GM18505 (cell line): ENCODE measurements around the gene ATP11A.

Experiments
- ATAC-seq: cut with Tn5 transposase; IDR thresholded peaks from one replicate; pipeline ENCODE4 v1.9.1; 2021; ENCODE audit not compliant: unreplicated experiment
- POLR2A ChIP-seq: IDR thresholded peaks from 4 replicates; pipeline ENCODE4 v1.6.1; 2011; ENCODE audit warnings: borderline replicate concordance; ENCODE audit not compliant: insufficient read depth, insufficient read length; ENCODE audit errors: extremely low read depth

Gene ATP11A

DNA sequence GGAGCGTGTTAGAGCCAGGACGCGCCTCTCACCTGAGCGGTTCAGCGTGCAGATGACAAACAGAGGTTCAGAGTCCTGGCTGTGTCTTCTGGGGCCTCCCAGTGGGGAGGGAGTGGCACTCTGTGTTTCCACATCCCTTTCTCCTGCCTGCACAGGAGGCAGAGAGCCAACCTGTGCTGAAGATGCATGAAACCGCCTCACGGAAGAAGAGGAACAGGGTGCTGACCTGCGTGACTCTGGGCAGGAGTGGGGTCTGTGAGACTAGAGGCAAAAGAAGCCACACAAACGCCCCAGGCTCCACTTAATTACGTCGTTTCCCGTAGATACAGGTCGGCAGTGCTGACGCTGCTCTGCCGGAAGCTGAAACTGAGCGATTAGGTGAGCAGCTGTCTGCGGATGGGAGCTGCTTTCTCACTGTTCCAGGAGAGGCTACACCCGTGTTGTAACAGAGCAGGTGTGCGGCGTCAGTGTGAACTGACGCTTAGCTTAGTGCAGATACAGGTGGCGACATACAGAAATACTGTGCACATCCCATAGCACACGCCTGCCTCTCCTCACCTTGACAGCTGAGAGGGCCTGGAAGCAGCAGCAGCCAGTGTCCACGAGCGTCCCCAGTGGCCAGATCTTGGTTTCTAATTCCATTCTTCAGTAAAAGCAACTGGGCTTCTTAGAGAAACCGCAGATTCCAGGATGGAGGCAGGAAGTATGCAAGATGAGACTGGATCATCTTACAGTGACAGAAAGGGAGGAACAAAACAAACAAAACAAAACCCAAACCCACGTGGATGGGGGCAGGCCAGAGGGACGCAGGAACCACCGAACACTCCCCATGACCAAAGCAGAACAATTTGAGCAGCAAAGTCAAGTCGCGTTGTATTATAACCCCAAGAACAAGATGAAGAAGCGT lies 241.4 kb downstream of the ATP11A start:
- TF ChIP-seq POLR2A = no peak
- no peak for ATAC-seq

DNA sequence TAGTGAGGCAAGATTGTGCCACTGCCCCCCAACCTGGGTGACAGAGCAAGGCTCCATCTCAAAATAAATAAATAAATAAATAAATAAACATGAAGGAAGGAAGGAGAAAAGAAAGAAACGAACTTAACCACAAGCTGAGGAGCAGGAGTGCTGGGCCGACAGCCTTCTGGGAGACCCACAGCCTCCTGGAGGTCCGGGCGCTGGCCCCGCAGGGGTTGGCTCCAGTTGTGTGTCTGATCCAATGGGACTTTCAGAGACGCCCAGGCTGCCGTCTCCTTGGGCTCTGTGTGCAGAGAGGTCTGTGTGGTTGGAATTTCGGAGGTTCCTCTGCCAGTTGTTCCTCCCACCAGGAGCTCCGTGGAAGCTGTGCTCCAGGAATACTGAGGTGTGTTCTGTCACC lies 243.1 kb downstream of the ATP11A start:
- no peak for ATAC-seq
- no peak for TF ChIP-seq POLR2A

GRCh38 chr13:112933649-112934048 lies 243.8 kb downstream of the ATP11A start:
- no peak for ATAC-seq
- TF ChIP-seq POLR2A = no peak

DNA sequence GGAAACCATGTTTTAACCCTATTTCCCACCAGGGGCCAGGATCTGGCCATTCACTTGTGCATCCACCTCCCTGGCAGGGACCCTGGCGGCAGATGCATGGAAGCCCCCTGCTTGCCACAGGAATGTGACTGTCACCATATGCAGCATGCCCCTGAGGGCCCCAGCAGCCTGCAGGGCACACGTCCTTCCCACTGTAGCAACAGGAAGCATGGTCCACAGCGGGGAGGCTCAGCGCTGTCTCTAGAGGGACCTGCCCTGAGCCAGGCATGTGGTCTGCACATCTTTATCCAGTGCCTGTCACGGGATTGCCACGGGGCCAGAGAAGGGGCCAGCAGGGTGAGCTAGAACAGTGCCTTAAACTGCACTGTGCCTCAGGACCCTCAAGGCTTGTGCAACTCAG lies 244.2 kb downstream of the ATP11A start:
- ATAC-seq = no peak
- no peak for TF ChIP-seq POLR2A
